Sigmoid colon (tissue), 7 donors: ENCODE data around the gene DGKI. TPM values are rescaled to one million over a fixed set of nuclear protein-coding genes. Genes with fewer than 3 reads are reported as not detected.

Source experiments
- DNase-seq: peaks from one replicate; pipeline ENCODE4 v3.0.0-alpha.2; 2019
- H3K27ac ChIP-seq, 4 donors: fragments of 200-600 bp; sonication (generic); one replicate each; pipeline ENCODE4 v1.5.1; 2016 to 2019; ENCODE audit warnings: mild to moderate bottlenecking in 1 of 4
- H3K27me3 ChIP-seq, 3 donors: fragments of 200-600 bp; sonication (generic); one replicate each; pipeline ENCODE4 v1.5.1; 2019; ENCODE audit warnings: mild to moderate bottlenecking in 1 of 3
- H3K36me3 ChIP-seq, 4 donors: fragments of 200-600 bp; sonication (generic); one replicate each; pipeline ENCODE4 v1.5.1; 2016 to 2019
- H3K4me1 ChIP-seq, 4 donors: fragments of 200-600 bp; sonication (generic); one replicate each; pipeline ENCODE4 v1.5.1; 2017 to 2019
- H3K4me3 ChIP-seq, 4 donors: fragments of 200-600 bp; sonication (generic); one replicate each; pipeline ENCODE4 v1.5.1; 2017 to 2019; ENCODE audit warnings: mild to moderate bottlenecking in 2 of 4, moderate library complexity in 1 of 4
- H3K9me3 ChIP-seq, 4 donors: fragments of 200-600 bp in 3 of 4; sonication (generic) in 3 of 4; one replicate each; pipeline versions ENCODE4 v1.5.1 to v1.6.1; 2013 to 2019
- CTCF ChIP-seq, 4 experiments: fragments of 450-650 bp in 3 of 4; fragments of 200-600 bp in 1 of 4; IDR thresholded peaks; one replicate each; pipeline ENCODE4 v1.5.1; 2016 to 2019; ENCODE audit warnings: antibody characterized with exemption in 4 of 4, mild to moderate bottlenecking in 3 of 4, moderate library complexity in 2 of 4
- EP300 ChIP-seq, 4 donors: sonication (generic); formaldehyde crosslinking; IDR thresholded peaks; one replicate each; pipeline ENCODE4 v1.6.1; 2017; ENCODE audit warnings: antibody characterized with exemption in 4 of 4
- POLR2A ChIP-seq, 2 donors: fragments of 450-650 bp; IDR thresholded peaks; one replicate each; pipeline ENCODE4 v1.6.1; 2016; ENCODE audit warnings: antibody characterized with exemption in 2 of 2, mild to moderate bottlenecking in 2 of 2, moderate library complexity in 2 of 2
- POLR2AphosphoS5 ChIP-seq, 4 donors: sonication (generic); formaldehyde crosslinking; IDR thresholded peaks; one replicate each; pipeline ENCODE4 v1.6.1; 2017; ENCODE audit warnings: antibody characterized with exemption in 4 of 4
- WGBS, 2 donors: extraction: QIAGEN DNeasy Blood & Tissue Kit; methylation state at CpG; one replicate each; pipeline ENCODE4 v1.1.7; 2013; 5-methylcytosine and 5-hydroxymethylcytosine counted together
- intact Hi-C: fragments of 100-400 bp; cut with DNase I; formaldehyde crosslinking; loops from one replicate; pipeline ENCODE4 v1.15.1; 2023
- polyA plus RNA-seq, 3 donors: library from polyadenylated mRNA; stranded (reverse); fragments of 200-250 nt; gene quantifications; one replicate each; pipeline ENCODE4 v1.2.3, GENCODE V29; 2013
- total RNA-seq, 4 donors: library from RNA; depleted of rRNA; stranded (reverse); fragments of >200 nt; gene quantifications; one replicate each; pipeline ENCODE4 v1.1.0, GENCODE V29; 2016
- donor health status: healthy with polysubstance abuse.
- donor health status: Bipolar disorder and iron deficiency.
- donor health status: healthy.

Gene DGKI
- total and polyA plus RNA-seq, 7 donors, result 0.17 to 7.6 (median 1.0) TPM; not detected in 1

GRCh38 chr7:137671920-137672319 lies 174.9 kb downstream of the DGKI start:
- Histone ChIP-seq H3K27me3 (no peaks in the 10 kb centered on the region), H3K36me3 (no peaks in the 10 kb centered on the region), H3K27ac (no peak overlapping the region), H3K9me3 (no peaks in the 10 kb centered on the region), H3K4me1 (peaks cover 0 to 11% (median 2%) of the 10 kb centered on the region in 4 donors), H3K4me3 (no peak overlapping the region)
- no peak for DNase-seq
- intact Hi-C loops, result no loop called here
- TF ChIP-seq EP300 (IDR thresholded peaks at IDR 0.05) (no peak), POLR2AphosphoS5 (IDR thresholded peaks at IDR 0.05) (no peak), CTCF (IDR thresholded peaks at IDR 0.05) (no peak), POLR2A (IDR thresholded peaks at IDR 0.05) (no peak)
- 88 to 92% methylated on average over 5 of the region's 5 CpGs for WGBS, 2 donors

- H3K27me3 ChIP-seq, result no peaks in the 10 kb centered on the region
- H3K9me3 ChIP-seq, result no peaks in the 10 kb centered on the region
- TF ChIP-seq EP300 (IDR thresholded peaks at IDR 0.05), result no peak
- TF ChIP-seq CTCF (IDR thresholded peaks at IDR 0.05), result no peak
- TF ChIP-seq POLR2A (IDR thresholded peaks at IDR 0.05), result no peak
- no peak for TF ChIP-seq POLR2AphosphoS5 (IDR thresholded peaks at IDR 0.05)
- H3K27ac ChIP-seq, result no peak overlapping the region
- intact Hi-C loops, result no loop called here
- no peak for DNase-seq
- 77 to 83% methylated on average over 7 of the region's 7 CpGs for WGBS, 2 donors
- peaks cover 0 to 11% (median 2%) of the 10 kb centered on the region in 4 donors for H3K4me1 ChIP-seq
- no peaks in the 10 kb centered on the region for H3K36me3 ChIP-seq
- H3K4me3 ChIP-seq, result no peak overlapping the region
These were observed 176.3 kb downstream of the DGKI start for GRCh38 chr7:137670222-137671064.

DNA sequence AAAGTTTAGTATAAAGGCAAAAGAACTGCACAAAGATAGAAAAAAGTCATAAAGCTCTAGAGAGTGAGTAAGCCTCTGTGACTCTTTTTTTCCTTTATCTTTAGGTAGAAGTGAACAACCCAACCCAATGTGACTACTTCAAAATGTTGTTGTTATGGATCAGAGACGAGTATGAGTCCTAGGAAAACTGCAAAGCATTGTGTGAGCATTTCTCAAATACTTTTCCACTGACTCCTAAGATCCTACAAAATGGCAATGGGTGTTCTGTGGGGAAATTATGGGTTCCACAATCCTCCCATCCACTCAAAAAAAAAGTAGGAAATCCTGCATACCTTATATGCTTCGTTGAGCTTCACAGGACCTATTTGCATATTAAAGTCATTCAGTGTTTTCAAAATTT lies 177.1 kb downstream of the DGKI start:
- DNase-seq, result no peak
- Histone ChIP-seq H3K9me3 (no peaks in the 10 kb centered on the region), H3K4me1 (peaks cover 0 to 11% (median 2%) of the 10 kb centered on the region in 4 donors), H3K27me3 (no peaks in the 10 kb centered on the region), H3K4me3 (no peak overlapping the region), H3K36me3 (no peaks in the 10 kb centered on the region), H3K27ac (no peak overlapping the region)
- 26 to 51% methylated on average over 2 of the region's 2 CpGs for WGBS, 2 donors
- no peak for TF ChIP-seq POLR2AphosphoS5 (IDR thresholded peaks at IDR 0.05)
- no peak for TF ChIP-seq CTCF (IDR thresholded peaks at IDR 0.05)
- no peak for TF ChIP-seq EP300 (IDR thresholded peaks at IDR 0.05)
- TF ChIP-seq POLR2A (IDR thresholded peaks at IDR 0.05), result no peak
- intact Hi-C loops, result no loop called here

GRCh38 chr7:137668404-137668803 lies 178.4 kb downstream of the DGKI start:
- H3K27me3 ChIP-seq, result no peaks in the 10 kb centered on the region
- no peak overlapping the region for H3K27ac ChIP-seq
- no peaks in the 10 kb centered on the region for H3K9me3 ChIP-seq
- no peak for DNase-seq
- peaks cover 0 to 11% (median 2%) of the 10 kb centered on the region in 4 donors for H3K4me1 ChIP-seq
- no peaks in the 10 kb centered on the region for H3K36me3 ChIP-seq
- 52 to 74% methylated on average over 2 of the region's 2 CpGs for WGBS, 2 donors
- intact Hi-C loops, result no loop called here
- TF ChIP-seq CTCF (IDR thresholded peaks at IDR 0.05), result no peak
- no peak for TF ChIP-seq POLR2AphosphoS5 (IDR thresholded peaks at IDR 0.05)
- no peak for TF ChIP-seq POLR2A (IDR thresholded peaks at IDR 0.05)
- no peak for TF ChIP-seq EP300 (IDR thresholded peaks at IDR 0.05)
- H3K4me3 ChIP-seq, result no peak overlapping the region
